NCI-H69 (cell line): Measurements from ENCODE around the gene PPARGC1A.
A peak's percentile ranks its signal among the peaks of the same experiment; 100 is the strongest.

Experiments
- DNase-seq: peaks from one replicate; lab custom pipeline; 2025; lab: John Stamatoyannopoulos, UW

Gene PPARGC1A

DNA sequence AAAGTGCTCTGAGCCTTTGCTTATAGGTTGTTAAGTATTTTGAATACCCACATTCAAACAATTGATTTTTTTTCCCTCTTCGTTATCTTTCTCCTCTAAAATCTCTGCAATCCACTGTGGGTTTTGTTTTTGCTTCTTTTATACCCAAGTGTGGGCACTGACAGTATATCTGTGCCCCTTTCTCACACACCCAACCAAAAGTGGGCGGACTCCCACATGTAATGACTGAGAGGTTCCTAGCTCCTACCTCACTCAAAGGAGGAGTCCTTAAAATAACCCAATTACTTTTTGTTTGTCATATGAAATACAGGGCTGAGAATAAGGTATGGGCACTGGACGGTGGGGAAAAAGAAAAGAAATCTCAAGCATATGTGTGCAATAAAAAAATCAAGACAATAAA, 51.7 kb downstream of the PPARGC1A start:
- no peak for DNase-seq

DNA sequence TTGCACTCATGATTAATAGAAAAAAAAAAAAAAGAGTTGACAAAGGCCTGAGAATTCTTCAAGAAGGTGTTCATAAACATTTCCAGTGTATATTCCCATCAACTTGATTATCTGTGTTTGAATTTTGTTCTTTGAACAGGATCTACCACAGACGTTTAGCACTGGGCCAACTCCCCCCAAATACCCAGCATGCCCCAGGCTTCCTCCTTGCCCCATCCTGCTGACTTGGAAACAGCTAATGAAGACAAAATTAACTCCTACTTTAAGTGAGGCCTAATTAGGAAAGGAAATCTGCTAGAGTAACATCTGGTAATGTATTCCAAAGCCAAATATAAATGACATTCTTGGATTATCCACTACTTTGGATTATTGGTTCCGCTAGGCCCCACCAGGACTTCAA, 52.5 kb downstream of the PPARGC1A start:
- DNase-seq: peak; percentile 1

DNA sequence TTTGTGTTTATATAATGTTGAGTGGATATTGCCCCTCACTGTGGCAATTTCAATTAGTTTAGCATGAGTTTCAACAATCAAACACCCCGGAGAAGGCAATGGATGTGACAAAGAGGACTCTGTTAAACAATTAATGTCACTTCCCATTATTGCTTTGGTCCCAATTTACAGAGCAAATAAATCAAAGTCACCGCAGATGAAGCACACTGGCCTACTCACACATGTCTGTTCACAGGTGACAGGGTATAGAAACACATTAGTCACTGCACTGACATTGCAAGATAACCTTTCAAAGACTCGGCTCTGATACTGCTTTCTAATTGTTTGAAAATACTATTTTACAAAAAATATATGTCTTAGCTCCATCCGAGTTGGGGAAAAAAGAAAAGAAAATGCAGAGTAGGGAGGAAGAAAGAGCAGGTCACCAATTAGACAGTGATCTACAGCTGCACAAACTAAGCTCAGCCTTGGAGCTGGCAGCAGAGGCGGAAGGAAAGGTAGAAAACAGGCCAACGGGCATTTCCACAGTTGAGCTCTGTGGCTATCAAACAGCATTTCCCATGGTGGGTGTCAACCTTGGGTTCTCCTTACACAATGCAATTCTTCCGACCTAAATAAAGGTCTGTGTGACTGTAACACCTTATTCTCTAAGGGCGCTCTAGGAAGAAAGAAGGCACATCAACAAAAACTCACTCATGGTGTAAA, 53.9 kb downstream of the PPARGC1A start:
- peak; percentile 31 for DNase-seq

DNA sequence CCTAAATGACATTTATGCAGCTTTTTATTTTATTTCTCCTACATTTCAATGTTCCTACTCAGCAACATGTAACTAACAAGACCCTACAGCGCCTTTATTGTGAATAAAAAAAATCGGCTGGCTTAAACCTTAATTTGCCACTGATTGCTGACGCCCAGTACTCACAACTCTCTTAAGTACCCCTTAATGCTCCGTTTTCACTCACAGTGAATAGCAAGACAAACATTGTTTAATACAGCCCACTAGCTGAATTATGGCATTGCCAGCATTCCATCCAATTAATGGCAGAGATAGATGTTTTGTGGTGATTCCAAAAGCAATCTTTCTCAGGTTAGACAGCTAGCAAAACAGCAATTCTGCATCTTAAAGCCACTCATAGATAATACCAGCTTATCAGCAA, 61.1 kb downstream of the PPARGC1A start:
- peak; percentile 66 for DNase-seq

DNA sequence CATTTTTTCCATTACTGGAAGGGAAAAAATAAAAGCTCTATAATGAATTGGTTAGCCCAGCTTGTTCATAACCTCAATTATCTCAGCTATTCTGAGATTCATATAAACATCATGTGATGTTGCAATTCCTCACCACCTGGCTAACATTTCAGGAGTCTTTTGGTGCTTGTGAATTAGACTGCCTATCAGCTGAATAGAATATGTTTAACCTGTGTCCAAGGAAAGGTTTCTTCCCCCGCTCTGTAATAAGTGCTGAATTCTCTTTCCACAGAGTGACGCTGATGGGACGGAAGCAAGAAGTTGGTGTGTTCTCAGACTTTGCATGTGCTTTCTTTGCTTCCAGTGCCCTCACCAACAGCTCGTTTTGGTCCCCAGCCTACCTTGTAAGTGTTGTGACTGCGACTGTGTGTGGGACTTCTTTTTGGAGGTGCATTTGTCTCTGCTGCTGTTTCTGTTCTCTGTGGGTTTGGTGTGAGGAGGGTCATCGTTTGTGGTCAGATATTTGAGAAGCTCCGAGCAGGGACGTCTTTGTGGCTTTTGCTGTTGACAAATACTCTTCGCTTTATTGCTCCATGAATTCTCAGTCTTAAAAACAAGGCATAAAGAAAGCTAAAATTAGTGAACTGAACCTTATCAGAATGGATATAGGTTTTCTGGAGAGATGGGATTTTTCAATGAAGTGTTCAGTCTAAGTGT, 61.7 kb downstream of the PPARGC1A start:
- peak; percentile 29 for DNase-seq

DNA sequence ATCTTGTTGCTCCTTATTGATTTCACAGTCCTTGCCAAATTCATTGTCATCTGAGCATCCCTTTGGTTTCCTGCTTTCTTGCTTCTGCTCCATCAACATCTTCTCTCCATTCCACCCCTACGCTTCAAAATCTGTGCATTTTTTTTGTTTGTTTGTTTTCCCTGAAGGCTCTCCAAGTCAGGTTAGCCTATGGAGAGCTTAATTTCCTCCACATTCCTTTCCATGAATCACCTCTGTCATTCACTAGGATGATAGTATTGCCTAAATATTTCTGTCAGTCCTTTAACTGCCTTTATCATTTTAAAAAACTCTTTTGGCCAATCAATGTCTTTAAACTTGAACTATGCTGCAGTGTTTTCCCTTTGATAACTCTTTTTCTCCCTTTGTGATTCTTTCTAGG, 67.7 kb downstream of the PPARGC1A start:
- DNase-seq: no peak

DNA sequence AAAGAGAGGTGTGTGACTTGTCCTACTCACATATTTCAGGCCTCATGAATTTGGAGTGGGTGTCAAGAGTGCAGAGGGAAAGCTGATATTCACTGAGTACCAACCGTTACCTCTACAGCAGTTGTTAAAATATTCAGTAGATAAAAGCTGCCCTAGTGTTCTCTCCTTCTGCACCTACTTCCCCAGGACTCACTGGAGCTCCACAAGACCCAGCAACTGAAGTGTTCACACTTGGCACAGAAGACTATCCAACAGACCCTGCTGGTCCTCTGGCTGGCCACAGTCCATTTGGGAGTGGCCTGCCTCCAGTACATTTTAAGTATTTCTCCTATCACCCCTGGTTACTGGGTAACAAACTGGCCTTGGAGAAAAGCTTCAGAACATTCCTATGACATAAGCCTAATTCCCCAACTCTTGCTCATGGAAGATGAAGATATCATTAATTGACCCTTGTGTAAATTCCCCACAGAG, 70.8 kb downstream of the PPARGC1A start:
- peak; percentile 7 for DNase-seq

DNA sequence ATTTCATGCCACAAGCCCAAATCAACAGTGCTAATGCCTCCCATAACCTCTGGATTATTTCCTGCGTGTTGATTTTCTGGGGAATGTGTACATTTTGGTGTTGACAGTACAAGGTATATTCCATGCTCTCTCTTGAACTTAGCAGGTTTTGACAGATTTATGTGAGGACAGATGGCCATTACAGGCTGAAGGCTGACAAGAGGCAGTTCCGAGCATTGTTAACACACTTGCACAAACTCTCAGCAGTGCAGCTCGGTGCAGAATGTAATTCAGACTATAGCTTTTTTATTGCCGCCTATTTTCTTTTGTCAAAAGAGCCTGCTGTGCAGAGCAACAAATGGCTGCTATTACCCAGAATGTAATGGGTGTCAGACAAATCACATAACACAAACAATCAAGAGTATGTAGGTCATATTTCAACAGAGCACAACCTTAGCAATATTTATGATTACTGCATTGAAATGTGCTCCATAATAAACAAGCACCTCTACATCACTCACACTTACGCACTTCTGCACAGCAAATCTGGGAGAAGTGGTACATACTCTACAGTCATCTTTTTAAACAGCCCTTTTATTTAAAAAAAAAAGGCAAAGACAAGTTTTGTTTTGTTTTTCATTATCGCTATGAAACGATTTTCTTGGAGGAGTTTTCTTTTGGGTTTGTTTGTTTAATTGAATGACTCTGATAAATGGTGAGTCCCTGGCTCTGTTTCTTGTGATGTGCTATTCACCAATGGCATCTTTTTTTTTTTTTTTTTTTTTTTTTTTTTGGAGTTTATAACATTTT, 71.6 kb downstream of the PPARGC1A start:
- peak; percentile 94 for DNase-seq

DNA sequence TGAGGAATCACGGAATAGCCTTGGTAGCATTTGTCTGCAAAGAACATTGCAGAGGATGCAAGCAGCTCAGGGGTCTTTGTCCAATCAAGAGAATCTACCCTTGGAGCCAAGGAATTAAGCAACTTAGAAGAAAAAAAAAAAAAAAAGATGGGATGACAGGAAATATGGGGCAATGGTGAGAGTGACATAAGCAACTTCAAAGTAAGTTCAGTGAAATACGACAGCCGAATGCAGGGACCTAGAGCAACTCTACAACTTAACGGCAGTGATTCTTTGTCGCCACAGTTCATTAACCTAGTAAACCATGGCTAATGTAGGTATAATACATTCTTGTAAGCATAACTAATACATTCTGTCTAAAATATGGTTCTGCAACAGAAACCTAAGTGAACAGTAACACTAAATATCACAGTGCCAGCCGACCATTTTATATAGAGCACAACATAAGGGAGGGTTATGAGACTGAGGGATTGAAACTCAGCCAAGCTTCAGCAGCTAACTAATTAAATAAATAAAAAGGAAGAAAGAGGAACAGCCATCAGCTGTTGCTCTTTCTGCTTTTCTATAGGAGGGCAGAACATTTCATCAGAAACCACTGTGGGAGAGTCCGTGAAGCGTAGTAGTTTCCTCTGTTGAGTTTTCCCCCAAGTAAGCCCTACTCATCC, 74.7 kb downstream of the PPARGC1A start:
- no peak for DNase-seq

DNA sequence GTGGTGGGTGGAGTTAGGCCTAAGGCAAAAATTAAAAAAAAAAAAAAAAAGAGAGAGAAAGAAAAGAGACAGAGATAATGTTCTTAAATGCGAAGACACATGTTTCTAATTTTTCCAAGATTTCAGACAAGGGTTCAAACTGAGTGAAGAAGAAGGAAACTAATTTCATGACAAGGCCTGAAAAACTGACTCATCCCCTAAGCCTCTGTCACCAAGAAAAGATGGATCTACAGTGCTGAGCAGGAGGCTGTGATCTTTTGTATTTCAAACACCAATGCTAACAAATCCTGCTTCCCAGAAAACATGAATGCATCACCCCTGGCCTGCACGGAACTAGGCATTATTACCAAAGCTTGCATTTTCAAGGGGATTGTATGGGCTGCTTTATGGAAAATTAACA, 75.3 kb downstream of the PPARGC1A start:
- no peak for DNase-seq

DNA sequence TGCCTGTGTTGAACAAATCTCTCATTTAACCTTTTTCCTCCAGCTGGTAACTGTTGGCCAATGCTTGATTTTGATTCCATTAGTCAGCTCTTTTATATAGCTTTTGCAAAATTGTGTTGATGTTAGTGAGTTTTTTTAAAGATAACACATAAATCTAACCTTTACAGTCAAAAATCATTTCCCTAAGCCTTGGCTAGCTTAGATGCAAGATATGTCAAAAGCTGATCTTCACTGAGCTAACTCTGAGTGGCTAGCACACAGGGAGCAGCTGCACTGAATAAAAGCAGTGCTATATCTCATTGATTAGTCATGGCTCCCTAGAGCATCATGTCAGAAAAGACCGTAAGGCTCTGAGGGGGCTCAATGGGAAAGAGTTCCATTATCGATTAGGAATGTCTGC, 78.7 kb downstream of the PPARGC1A start:
- DNase-seq: no peak

DNA sequence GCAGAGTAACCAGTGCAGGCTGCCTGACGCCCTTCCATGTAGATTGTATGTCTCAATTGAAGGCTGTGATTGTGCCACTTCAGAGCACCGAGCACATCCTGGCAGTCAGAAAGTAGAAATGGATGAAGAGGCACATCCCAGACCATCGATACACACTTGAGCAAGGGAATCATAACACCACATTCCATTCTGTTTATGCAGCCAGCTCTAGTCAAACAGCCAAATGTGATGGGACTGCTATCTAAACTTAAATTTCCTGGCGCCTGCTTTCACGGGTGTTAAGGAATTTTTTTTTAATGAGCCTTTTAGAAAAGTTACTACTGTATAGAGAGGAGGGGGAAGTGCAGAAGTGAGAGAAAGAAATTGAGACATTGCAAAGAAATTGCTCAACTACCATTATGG, 84.4 kb downstream of the PPARGC1A start:
- DNase-seq: no peak

DNA sequence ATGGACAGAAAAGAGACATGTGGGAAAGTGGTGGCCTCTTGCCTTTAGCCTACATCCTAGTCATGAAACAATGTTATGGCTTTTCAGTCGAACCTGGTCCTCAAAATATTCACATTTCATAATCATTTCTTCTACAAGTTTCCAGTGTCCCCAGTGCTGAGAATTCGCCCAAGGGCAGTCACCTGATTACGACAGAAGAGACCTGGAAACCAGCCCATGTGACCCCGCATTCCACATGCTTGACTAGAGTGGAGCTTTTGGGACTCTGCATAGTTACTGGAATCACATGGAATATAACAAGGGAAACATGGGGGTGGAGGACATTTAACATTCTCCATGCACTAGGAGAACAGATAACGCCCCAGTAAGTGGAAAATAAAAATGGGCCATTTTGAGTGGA, 100.1 kb downstream of the PPARGC1A start:
- no peak for DNase-seq

DNA sequence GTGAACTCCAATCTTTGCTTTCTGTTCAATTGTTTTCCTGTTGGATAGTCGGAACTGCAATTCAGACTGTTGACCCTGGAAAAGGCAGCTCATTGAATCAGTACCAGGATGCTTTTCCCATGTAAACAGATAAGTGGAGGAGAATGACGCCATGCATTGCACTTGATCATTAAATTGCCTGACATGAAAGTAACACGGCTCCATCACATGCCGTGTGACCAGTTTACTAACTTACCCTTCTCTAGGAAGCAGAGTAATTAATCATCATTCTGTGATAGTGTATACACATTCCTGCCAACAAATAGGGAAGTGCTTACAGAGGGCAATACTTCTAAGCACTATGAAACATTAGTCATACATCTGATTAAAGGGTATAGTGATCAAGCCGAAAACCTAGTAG, 101.4 kb downstream of the PPARGC1A start:
- DNase-seq: peak; percentile 11

DNA sequence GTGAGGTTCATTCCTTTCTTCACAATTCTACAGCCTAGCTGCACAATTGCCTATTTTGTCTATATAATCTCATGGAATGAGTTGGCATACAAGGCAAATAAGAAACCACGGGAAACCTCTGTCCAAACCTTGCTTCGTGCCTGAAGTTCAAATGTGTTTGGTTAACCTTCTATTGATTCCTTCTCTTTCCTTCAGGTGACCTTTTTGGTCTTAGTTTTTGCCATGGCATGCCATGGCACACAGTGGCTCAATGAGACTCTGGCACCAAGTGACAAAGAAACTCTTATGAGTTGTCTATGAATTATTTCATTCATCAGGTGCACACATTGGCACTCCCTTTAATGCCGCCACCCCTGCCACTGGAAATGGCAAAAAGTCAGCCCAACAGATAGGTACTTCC, 101.8 kb downstream of the PPARGC1A start:
- DNase-seq: no peak

DNA sequence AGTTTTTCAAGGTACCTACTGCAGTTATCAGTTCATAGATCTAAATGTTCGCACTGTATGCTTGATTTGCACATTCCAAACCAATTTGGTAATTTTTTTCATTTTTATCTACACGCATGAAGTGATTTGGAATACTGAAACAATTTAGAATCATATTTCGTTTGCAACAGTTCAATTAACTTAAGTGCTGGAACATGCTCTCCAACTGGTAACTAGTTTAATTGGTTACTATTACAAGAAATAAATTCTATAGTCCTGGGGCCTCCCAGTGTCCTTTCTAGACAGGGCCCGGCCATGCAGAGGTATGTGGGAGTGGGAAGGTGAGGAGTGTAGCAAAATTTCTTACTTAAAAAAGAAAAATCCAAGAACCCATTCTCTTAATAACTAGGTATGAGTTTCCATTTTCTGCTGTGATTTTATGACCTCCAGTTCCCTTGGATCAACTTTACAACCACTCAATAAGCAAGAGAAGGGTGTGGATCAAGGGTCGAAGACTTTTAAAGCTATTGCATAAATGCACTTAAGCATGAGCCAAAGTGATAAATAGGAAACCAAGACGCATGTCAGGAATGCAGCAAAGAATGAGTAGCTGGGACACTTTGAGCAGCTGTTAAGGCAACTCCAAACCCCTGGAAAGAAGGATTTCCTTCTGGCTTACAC, 106.9 kb downstream of the PPARGC1A start:
- DNase-seq: no peak

DNA sequence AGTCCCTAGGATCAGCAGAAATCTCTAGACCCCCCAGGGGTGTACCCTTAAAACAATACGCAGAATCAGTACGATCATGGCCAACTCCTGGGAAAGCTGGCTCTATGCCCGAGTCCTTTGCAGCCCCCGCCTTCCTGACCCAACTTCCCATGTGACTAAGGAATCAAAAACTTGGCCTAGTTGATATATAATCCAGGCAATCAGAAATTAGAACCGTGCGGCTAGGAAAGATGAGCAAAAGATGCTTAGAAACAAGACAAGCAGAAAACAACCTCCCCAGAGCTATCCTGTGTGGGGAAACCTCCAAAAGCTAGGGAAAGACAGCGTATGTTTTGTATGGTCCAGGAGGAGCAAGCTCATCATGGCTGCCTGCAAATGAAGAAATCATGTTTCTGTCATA, 110.0 kb downstream of the PPARGC1A start:
- no peak for DNase-seq

DNA sequence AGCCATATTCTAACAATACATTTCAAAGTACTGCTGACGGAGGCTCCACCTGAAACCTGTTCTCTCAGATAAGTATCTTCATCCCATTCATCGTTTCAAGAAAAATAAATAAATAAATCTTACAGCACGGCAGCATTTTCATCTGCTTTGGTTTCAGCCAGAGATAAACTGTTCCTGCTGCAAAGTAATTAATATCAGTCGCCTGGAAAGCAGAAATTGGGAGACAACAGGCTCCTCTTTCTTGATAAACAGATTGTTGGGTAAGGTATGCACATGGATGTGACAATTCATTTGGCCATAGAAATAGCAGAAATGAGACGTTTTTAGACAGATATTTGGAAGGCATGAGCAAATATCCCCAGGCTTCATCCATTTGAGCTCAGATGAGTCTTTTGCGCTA, 110.4 kb downstream of the PPARGC1A start:
- DNase-seq: no peak

DNA sequence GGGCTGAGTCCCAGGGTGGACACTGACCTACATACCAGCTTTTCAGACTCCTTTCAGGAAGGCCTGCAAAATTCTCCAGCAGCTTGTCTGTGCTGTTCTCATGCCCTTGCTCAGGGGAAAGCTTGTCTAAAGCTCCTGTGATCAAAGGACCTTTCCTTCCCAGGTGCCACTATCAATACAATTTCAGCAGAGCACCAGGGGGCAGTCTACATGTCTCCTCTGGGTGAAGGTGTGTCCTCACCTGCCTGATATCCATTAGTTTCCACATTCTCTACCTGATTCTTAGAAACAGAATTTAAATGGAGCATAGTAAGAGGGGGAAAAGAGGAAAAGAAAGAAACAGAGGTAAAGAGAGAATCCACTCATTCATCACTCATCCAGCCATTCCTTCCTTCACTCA, 114.2 kb downstream of the PPARGC1A start:
- peak; percentile 23 for DNase-seq

DNA sequence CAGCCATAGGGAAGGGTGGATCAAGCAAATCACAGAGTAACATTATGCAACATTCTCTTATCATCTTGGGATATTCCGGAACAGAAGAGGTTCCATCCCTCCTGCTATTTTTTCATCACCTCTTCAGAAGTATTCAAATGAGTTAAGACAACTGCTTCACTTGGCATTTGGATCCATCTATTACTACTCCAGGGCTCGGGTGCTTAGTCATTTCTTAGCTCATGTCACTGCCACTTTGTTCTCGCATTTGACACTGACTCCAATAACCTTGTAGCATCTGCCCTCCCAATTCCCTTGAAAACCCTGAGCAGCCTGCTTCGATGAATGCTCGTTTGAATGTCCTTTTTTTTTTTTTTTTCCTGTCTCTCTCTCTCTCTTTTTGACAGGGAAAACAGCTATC, 114.9 kb downstream of the PPARGC1A start:
- no peak for DNase-seq

DNA sequence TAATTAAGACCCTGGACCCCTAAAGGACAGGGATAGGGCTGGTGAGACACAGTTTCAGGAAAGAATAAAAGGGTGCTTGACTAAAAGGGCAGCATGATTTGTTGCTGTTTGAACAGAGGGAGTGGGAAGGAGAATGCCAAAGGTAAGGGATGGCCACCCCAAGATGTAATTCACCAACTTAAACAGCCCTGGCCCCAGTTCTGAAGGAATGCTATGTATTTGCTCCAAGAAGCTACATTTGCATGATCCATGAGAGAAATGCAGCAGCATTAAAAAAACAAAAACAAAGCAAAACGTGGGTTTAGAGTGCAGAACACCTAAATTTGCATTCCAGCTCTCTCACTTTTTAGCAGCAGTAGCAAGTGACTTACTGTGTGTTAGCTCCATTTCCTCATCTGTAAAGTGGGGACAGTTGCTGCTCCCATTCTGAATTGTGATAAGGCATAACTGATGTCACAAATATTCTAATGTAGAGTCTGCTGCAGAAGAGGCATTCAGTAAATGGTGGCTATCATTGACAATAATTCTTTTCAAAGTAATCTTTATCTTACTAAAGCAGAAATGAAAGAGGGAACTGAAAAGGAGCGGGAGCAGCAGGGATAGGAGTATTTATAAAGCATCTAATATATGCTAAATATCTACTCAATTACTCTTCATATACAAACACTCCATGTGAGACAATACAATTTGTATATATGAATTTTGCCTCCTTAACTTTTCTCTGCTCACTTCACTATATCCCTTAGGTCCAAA, 115.8 kb downstream of the PPARGC1A start:
- DNase-seq: no peak
